ENCODE results near the gene INHA.

INHA gene

GRCh38 chr2:219593154-219593553 is 21.0 kb downstream of the INHA start:
- no peak for TF ChIP-seq ZNF274 (IDR thresholded peaks at IDR 0.05; ENCODE audit: low read depth, low read length)
- H3K4me3 ChIP-seq (ENCODE audit: low read length): no peak overlapping the region

GRCh38 chr2:219595256-219595655 is 23.1 kb downstream of the INHA start:
- TF ChIP-seq ZNF274 (IDR thresholded peaks at IDR 0.05; ENCODE audit: low read depth, low read length): no peak
- no peak overlapping the region for H3K4me3 ChIP-seq (ENCODE audit: low read length)

- no peak for TF ChIP-seq ZNF274 (IDR thresholded peaks at IDR 0.05; ENCODE audit: low read depth, low read length)
- peak overlapping the region; percentile 83 for H3K4me3 ChIP-seq (ENCODE audit: low read length)
Observed at GRCh38 chr2:219596954-219597551, 24.9 kb downstream of the INHA start.

GRCh38 chr2:219597552-219598307 is 25.6 kb downstream of the INHA start, which contains the start of gene STK11IP:
STK11IP (plus strand) TSS chr2:219597857; CDS start chr2:219598120, 263 bp downstream.
- H3K4me3 ChIP-seq (ENCODE audit: low read length): peak within 1 kb of the TSS; percentile 83
- TF ChIP-seq ZNF274 (IDR thresholded peaks at IDR 0.05; ENCODE audit: low read depth, low read length): no peak

GRCh38 chr2:219598308-219599078 is 26.4 kb downstream of the INHA start:
- no peak for TF ChIP-seq ZNF274 (IDR thresholded peaks at IDR 0.05; ENCODE audit: low read depth, low read length)
- H3K4me3 ChIP-seq (ENCODE audit: low read length): peak overlapping the region; percentile 83

- no peak for TF ChIP-seq ZNF274 (IDR thresholded peaks at IDR 0.05; ENCODE audit: low read depth, low read length)
- H3K4me3 ChIP-seq (ENCODE audit: low read length): no peak overlapping the region
Observed at GRCh38 chr2:219603771-219604170, 31.7 kb downstream of the INHA start.

GRCh38 chr2:219605607-219605954 is 33.5 kb downstream of the INHA start:
- H3K4me3 ChIP-seq (ENCODE audit: low read length): no peak overlapping the region

GRCh38 chr2:219607931-219608330 is 35.8 kb downstream of the INHA start:
- no peak for TF ChIP-seq ZNF274 (IDR thresholded peaks at IDR 0.05; ENCODE audit: low read depth, low read length)
- no peak overlapping the region for H3K4me3 ChIP-seq (ENCODE audit: low read length)

More at GRCh38 chr2:219605607-219605954, 33.5 kb downstream of the INHA start:
- TF ChIP-seq ZNF274 (IDR thresholded peaks at IDR 0.05; ENCODE audit: low read depth, low read length): no peak

GRCh38 chr2:219608399-219608964 is 36.4 kb downstream of the INHA start:
- no peak overlapping the region for H3K4me3 ChIP-seq (ENCODE audit: low read length)
- TF ChIP-seq ZNF274 (IDR thresholded peaks at IDR 0.05; ENCODE audit: low read depth, low read length): no peak

GRCh38 chr2:219609149-219609750 is 37.1 kb downstream of the INHA start:
- H3K4me3 ChIP-seq (ENCODE audit: low read length): no peak overlapping the region
- no peak for TF ChIP-seq ZNF274 (IDR thresholded peaks at IDR 0.05; ENCODE audit: low read depth, low read length)

- no peak for TF ChIP-seq ZNF274 (IDR thresholded peaks at IDR 0.05; ENCODE audit: low read depth, low read length)
- no peak overlapping the region for H3K4me3 ChIP-seq (ENCODE audit: low read length)
Observed at GRCh38 chr2:219611306-219611705, 39.2 kb downstream of the INHA start.

GRCh38 chr2:219611866-219612576 is 39.9 kb downstream of the INHA start:
- TF ChIP-seq ZNF274 (IDR thresholded peaks at IDR 0.05; ENCODE audit: low read depth, low read length): no peak

GRCh38 chr2:219612577-219613286 is 40.6 kb downstream of the INHA start:
- TF ChIP-seq ZNF274 (IDR thresholded peaks at IDR 0.05; ENCODE audit: low read depth, low read length): no peak
- H3K4me3 ChIP-seq (ENCODE audit: low read length): no peak overlapping the region

More at GRCh38 chr2:219611866-219612576, 39.9 kb downstream of the INHA start:
- H3K4me3 ChIP-seq (ENCODE audit: low read length): no peak overlapping the region

Data from GM08714 (cell line).